K562 treated with DMSO at 1 percent for 12 hours (cell line): ENCODE data around the gene CLDN3. TPM values are rescaled to one million over a fixed set of nuclear protein-coding genes. Genes with fewer than 3 reads are reported as not detected.

Experiments
- total RNA-seq: library from RNA; unstranded; fragments of 300-600 nt; gene quantifications from 2 replicates; pipeline ENCODE4 v1.2.3, GENCODE V29; 2022; ENCODE audit not compliant: insufficient read depth

CLDN3 gene, protein sequence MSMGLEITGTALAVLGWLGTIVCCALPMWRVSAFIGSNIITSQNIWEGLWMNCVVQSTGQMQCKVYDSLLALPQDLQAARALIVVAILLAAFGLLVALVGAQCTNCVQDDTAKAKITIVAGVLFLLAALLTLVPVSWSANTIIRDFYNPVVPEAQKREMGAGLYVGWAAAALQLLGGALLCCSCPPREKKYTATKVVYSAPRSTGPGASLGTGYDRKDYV
- total RNA-seq: not detected in 2 replicates

DNA sequence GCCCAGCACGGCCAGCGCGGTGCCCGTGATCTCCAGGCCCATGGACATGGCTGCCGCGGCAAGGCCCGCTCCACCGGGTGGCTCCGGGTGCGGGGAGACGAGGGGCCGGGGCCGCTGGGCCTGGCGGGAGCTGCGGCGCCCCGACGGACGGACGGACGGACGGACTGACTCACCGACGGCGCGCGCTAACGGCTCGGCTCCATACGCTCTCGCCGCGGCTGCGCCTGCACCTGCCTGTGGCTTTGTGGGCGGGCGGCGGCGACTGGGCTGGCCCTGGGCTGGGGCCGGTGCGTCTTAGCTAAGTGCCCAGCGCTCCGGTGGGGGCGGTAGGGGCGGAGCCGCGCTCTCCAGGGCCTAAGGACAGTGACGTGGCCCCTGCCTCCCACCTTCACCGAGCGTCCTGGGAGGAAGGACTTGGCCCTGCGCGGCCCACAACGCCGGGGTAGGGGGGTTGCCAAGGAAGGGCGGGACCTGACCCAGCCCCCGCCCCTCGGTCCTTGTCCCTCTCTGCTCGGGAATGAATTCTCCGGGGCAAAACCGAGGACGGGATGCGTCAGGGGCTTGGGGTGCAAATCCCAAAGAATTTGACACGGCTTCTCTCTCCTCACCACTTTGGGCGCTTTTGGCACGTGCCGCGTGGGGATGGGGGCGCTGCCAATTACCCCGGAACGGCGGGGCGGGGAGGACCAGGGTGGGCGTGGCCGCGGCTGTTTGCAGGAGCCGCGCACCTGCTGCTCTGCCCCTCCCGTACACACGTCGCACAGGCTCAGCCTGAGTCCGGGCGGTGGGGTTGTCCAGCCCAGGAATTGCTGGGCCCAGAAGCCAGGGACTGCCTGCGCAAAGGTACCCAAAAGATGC is at the start of gene CLDN3:
CLDN3 (minus strand) TSS at position 269 of the 858 bp plus-strand sequence; CDS start at position 48, 221 bp downstream.

DNA sequence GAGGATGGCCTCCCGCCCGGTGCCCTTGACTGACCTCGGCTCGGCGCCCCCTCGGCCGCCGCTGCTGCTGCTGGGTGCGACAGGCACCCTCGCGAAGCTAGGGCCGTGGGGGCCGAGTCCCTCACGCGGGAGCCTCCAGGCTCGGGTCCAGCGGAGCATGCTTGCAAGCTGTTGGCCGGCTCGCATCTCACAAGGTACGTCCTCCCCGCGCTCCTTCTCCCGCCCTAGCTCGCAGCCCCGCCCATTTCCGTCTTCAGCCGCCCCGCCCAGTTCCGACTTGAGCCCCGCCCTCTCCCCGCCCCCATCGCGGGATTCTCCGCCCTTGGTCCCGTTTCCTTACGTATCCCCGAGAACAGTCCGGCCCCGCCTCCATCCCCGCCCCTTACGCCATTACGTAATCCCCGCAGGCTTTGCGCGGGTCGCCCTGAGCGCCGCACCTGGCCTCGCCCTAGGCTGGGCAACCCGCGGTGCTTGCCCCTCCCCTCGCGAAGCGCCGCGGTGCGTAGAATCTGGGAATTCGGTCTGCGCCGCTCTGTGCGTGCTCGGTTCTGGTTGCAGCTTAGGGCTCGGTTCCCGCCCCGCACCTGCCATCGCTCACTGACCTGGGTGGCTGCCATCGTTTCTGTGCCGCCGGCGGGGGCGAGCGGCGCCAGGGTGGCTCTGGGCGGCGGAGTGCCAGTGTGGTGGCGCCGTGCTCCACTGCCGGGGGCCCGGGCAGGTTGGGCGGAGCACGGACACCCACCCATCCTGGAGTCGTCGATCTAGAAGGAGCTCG is 31.3 kb downstream of the CLDN3 start, which contains the start of gene ABHD11:
ABHD11 (minus strand) TSS at position 191 of the 775 bp plus-strand sequence; CDS start at position 159, 32 bp downstream.

Other genes with a start within 250 kb of the CLDN3 start
- 23.5 and 79.9 TPM in 2 replicates for gene BAZ1B, start 248.0 kb downstream of the CLDN3 start, total RNA-seq
- 78.6 and 99.6 TPM in 2 replicates for gene BCL7B, start 212.6 kb downstream of the CLDN3 start, total RNA-seq
- gene TBL2, start 191.7 kb downstream of the CLDN3 start, total RNA-seq: 39.9 and 48.8 TPM in 2 replicates
- 12.2 and 28.9 TPM in 2 replicates for gene MLXIPL, start 145.7 kb downstream of the CLDN3 start, total RNA-seq
- 2.9 and 4.6 TPM in 2 replicates for gene VPS37D, start 102.4 kb downstream of the CLDN3 start, total RNA-seq
- 4.2 and 6.4 TPM in 2 replicates for gene DNAJC30, start 86.8 kb downstream of the CLDN3 start, total RNA-seq
- 129 and 139 TPM in 2 replicates for gene BUD23, start 86.7 kb downstream of the CLDN3 start, total RNA-seq
- gene STX1A, start 50.6 kb downstream of the CLDN3 start, total RNA-seq: 10.1 and 15.4 TPM in 2 replicates
- gene ABHD11, start 31.5 kb downstream of the CLDN3 start, total RNA-seq: 16.4 and 16.9 TPM in 2 replicates
- 0.14 and 0.34 TPM in 2 replicates for gene CLDN4, start 60.7 kb upstream of the CLDN3 start, total RNA-seq
- not detected in 2 replicates for gene METTL27, start 72.2 kb upstream of the CLDN3 start, total RNA-seq
- gene TMEM270, start 90.9 kb upstream of the CLDN3 start, total RNA-seq: not detected in 2 replicates